Testis (tissue), 3 donors: ENCODE results near the gene SEC31A. TPM values are rescaled to one million over a fixed set of nuclear protein-coding genes. Genes with fewer than 3 reads are reported as not detected.

Experiments used
- DNase-seq: peaks from one replicate; pipeline ENCODE4 v3.0.0-alpha.2; 2019
- H3K27ac ChIP-seq, 2 donors: fragments of 200-600 bp; sonication (generic); one replicate each; pipeline ENCODE4 v1.5.1; 2019
- H3K27me3 ChIP-seq: fragments of 200-600 bp; sonication (generic); one replicate; pipeline ENCODE4 v1.5.1; 2019
- H3K36me3 ChIP-seq: fragments of 200-600 bp; sonication (generic); one replicate; pipeline ENCODE4 v1.5.1; 2017; ENCODE audit warnings: low read depth; ENCODE audit errors: missing control alignments
- H3K4me1 ChIP-seq: fragments of 200-600 bp; sonication (generic); one replicate; pipeline ENCODE4 v1.5.1; 2019
- H3K4me3 ChIP-seq, 2 donors: fragments of 200-600 bp; sonication (generic); one replicate each; pipeline ENCODE4 v1.5.1; 2017 to 2019
- H3K9me3 ChIP-seq: fragments of 200-600 bp; sonication (generic); one replicate; pipeline ENCODE4 v1.5.1; 2017
- POLR2A ChIP-seq: fragments of 450-650 bp; IDR thresholded peaks from one replicate; pipeline ENCODE4 v1.6.1; 2017; ENCODE audit warnings: antibody characterized with exemption, mild to moderate bottlenecking, moderate library complexity
- WGBS, 2 donors: methylation state at CpG; one replicate each; pipeline ENCODE4 v1.1.5; 2018; 5-methylcytosine and 5-hydroxymethylcytosine counted together
- intact Hi-C: fragments of 100-400 bp; cut with DNase I; formaldehyde crosslinking; loops from one replicate; pipeline ENCODE4 v1.15.1; 2023; ENCODE audit warnings: low total_unique reads
- polyA plus RNA-seq: library from polyadenylated mRNA; stranded (reverse); fragments of 350-450 nt; fragmentation: Illumina TruSeq; extraction: RNeasy Lipid Tissue Mini Kit (QIAGEN cat#74804); gene quantifications from one replicate; pipeline ENCODE4 v1.2.3, GENCODE V29; 2014; ENCODE audit warnings: low read depth, low replicate concordance; ENCODE audit not compliant: insufficient read depth
- total RNA-seq, 2 donors: library from RNA; depleted of rRNA; stranded (reverse); fragments of >200 nt; gene quantifications; one replicate each; pipeline ENCODE4 v1.2.3, GENCODE V29; 2016
- TF ChIP-seq, protein P1 (sequence below), 3 experiments: fragments of 450-650 bp in 2 of 3; fragments of 200-600 bp in 1 of 3; sonication (generic) in 1 of 3; IDR thresholded peaks; one replicate each; pipeline ENCODE4 v1.5.1; 2016 to 2019; ENCODE audit warnings: antibody characterized with exemption in 3 of 3, mild to moderate bottlenecking in 2 of 3, moderate library complexity in 1 of 3

Gene SEC31A
- total and polyA plus RNA-seq, 3 donors from 2014 or later = 131 to 191 (median 168) TPM

GRCh38 chr4:82777857-82778525, 113.0 kb downstream of the SEC31A start:
- peaks cover 36% of the 10 kb centered on the region for H3K4me1 ChIP-seq
- DNase-seq = no peak
- intact Hi-C loops = no loop called here
- H3K27ac ChIP-seq = no peak overlapping the region
- no peaks in the 10 kb centered on the region for H3K36me3 ChIP-seq
- no peaks in the 10 kb centered on the region for H3K27me3 ChIP-seq
- H3K9me3 ChIP-seq = no peaks in the 10 kb centered on the region
- TF ChIP-seq POLR2A = no peak
- TF ChIP-seq, protein P1, sequence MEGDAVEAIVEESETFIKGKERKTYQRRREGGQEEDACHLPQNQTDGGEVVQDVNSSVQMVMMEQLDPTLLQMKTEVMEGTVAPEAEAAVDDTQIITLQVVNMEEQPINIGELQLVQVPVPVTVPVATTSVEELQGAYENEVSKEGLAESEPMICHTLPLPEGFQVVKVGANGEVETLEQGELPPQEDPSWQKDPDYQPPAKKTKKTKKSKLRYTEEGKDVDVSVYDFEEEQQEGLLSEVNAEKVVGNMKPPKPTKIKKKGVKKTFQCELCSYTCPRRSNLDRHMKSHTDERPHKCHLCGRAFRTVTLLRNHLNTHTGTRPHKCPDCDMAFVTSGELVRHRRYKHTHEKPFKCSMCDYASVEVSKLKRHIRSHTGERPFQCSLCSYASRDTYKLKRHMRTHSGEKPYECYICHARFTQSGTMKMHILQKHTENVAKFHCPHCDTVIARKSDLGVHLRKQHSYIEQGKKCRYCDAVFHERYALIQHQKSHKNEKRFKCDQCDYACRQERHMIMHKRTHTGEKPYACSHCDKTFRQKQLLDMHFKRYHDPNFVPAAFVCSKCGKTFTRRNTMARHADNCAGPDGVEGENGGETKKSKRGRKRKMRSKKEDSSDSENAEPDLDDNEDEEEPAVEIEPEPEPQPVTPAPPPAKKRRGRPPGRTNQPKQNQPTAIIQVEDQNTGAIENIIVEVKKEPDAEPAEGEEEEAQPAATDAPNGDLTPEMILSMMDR (IDR thresholded peaks at IDR 0.05) = no peak
- no peak overlapping the region for H3K4me3 ChIP-seq
- WGBS, 2 donors = 93 to 99% methylated on average over 5 of the region's 5 CpGs

GRCh38 chr4:82776925-82777542, 113.9 kb downstream of the SEC31A start:
- Histone ChIP-seq H3K36me3 (no peaks in the 10 kb centered on the region), H3K4me1 (peaks cover 44% of the 10 kb centered on the region)
- intact Hi-C loops = no loop called here

GRCh38 chr4:82775243-82775642, 115.7 kb downstream of the SEC31A start:
- no peaks in the 10 kb centered on the region for H3K36me3 ChIP-seq
- no peak overlapping the region for H3K4me3 ChIP-seq
- H3K9me3 ChIP-seq = no peaks in the 10 kb centered on the region
- H3K4me1 ChIP-seq = peaks cover 30% of the 10 kb centered on the region
- intact Hi-C loops = no loop called here
- TF ChIP-seq, protein P1 (IDR thresholded peaks at IDR 0.05) = no peak
- no peak for TF ChIP-seq POLR2A
- DNase-seq = no peak
- 70 to 88% methylated on average over 5 of the region's 5 CpGs for WGBS, 2 donors
- peak overlapping the region in 1 of 2 donors; percentile 6 for H3K27ac ChIP-seq
- no peaks in the 10 kb centered on the region for H3K27me3 ChIP-seq

More at GRCh38 chr4:82776925-82777542, 113.9 kb downstream of the SEC31A start:
- H3K9me3 ChIP-seq = no peaks in the 10 kb centered on the region
- TF ChIP-seq, protein P1 (IDR thresholded peaks at IDR 0.05) = no peak
- TF ChIP-seq POLR2A = no peak
- 66 to 72% methylated on average over 5 of the region's 5 CpGs for WGBS, 2 donors
- H3K27ac ChIP-seq = no peak overlapping the region
- no peak overlapping the region for H3K4me3 ChIP-seq
- no peaks in the 10 kb centered on the region for H3K27me3 ChIP-seq
- DNase-seq = no peak

DNA sequence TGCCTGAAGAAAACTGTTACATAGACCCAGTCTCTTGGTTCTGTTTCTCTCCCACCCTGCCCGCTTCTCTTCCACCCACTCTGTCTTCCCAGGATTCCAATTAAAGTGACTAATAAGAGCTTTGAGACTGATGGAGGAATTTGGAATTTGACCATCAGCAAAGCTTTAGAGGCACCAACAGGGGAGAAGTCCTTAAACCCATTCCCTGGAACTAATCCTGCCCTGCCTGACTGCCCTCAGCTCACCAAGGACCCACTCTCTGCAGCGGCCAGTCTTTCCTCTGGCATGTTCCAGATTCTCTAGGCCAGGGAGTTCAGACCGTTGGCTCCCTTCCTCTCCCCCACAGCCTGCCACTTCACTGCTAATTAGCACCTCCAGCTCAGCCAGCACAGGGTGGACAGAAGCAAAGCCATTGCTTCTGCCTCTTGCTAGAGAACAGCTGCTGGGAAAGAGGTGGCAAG, 116.2 kb downstream of the SEC31A start:
- intact Hi-C loops = no loop called here
- DNase-seq = peak; percentile 78

More for the DNA sequence above, 116.2 kb downstream of the SEC31A start:
- Histone ChIP-seq H3K4me1 (peaks cover 26% of the 10 kb centered on the region), H3K4me3 (no peak overlapping the region), H3K9me3 (no peaks in the 10 kb centered on the region), H3K27ac (peak overlapping the region in 1 of 2 donors; percentile 6), H3K36me3 (no peaks in the 10 kb centered on the region), H3K27me3 (no peaks in the 10 kb centered on the region)
- TF ChIP-seq, protein P1 (IDR thresholded peaks at IDR 0.05) = no peak
- TF ChIP-seq POLR2A = no peak
- 24 to 35% methylated on average over 3 of the region's 3 CpGs for WGBS, 2 donors
